Lower lobe of right lung (tissue), 2 donors: Measurements from ENCODE around the gene CFLAR. TPM values are rescaled to one million over a fixed set of nuclear protein-coding genes. Genes with fewer than 3 reads are reported as not detected.

Experiments used
- ATAC-seq, 2 donors: fragments of 200-7000 bp; cut with Tn5 transposase; one replicate each; pipeline ENCODE4 v1.9.1; 2020 to 2022; ENCODE audit warnings: mild to moderate bottlenecking in 2 of 2, moderate library complexity in 2 of 2
- DNase-seq: peaks from one replicate; pipeline ENCODE4 v3.0.0-alpha.2; 2020
- H3K27ac ChIP-seq: fragments of 200-600 bp; one replicate; pipeline ENCODE4 v1.8.0; 2022
- H3K27me3 ChIP-seq: fragments of 200-600 bp; one replicate; pipeline ENCODE4 v1.8.0; 2022; ENCODE audit warnings: low read depth
- H3K36me3 ChIP-seq: fragments of 200-600 bp; one replicate; pipeline ENCODE4 v1.8.0; 2022; ENCODE audit warnings: mild to moderate bottlenecking
- H3K4me1 ChIP-seq: fragments of 200-600 bp; one replicate; pipeline ENCODE4 v1.8.0; 2022
- H3K4me3 ChIP-seq: fragments of 200-600 bp; one replicate; pipeline ENCODE4 v1.8.0; 2022; ENCODE audit warnings: mild to moderate bottlenecking
- H3K9me3 ChIP-seq: fragments of 200-600 bp; one replicate; pipeline ENCODE4 v1.8.0; 2022
- intact Hi-C: fragments of 100-400 bp; cut with DNase I; formaldehyde crosslinking; loops from one replicate; pipeline ENCODE4 v1.11.0; 2022
- total RNA-seq: library from RNA; stranded (reverse); fragmentation: NEBNext Ultra II Directional; extraction: Animal tissue kit (Norgen Biotek cat#: 25700); gene quantifications from one replicate; pipeline ENCODE4 v1.2.1, GENCODE V29; 2021
- TF ChIP-seq, protein P1 (sequence below): fragments of 200-600 bp; IDR thresholded peaks from one replicate; pipeline ENCODE4 v1.8.0; 2022; ENCODE audit warnings: antibody characterized with exemption, mild to moderate bottlenecking
- donor health status: DM: no; HTN: yes; CAD: no; lungs with severe emphysema.

CFLAR gene
- total RNA-seq, 1 donor from 2014 or later = 345 TPM

DNA sequence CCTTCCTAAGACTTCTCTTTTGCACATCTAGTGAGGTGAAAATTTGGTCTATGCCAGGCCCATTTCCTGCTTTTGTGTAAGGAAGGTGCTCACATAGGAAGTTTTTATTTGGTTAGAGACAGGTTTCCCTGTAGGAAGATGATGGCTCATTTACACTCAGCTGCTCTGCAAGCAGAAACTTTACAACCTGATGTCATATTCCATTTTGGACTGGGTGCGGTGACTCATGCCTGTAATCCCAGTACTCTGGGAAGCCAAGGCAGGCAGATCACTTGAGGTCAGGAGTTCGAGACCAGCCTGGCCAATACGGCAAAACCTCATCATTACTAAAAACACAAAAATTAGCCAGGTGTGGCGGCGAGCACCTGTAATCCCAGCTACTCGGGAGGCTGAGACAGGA is 102.8 kb downstream of the CFLAR start:
- Histone ChIP-seq H3K9me3 (no peaks in the 10 kb centered on the region), H3K27ac (peak overlapping the region; percentile 61), H3K4me1 (peaks cover 21% of the 10 kb centered on the region), H3K4me3 (no peak overlapping the region), H3K27me3 (no peaks in the 10 kb centered on the region), H3K36me3 (peaks cover 43% of the 10 kb centered on the region)
- intact Hi-C loops = no loop called here
- TF ChIP-seq, protein P1, sequence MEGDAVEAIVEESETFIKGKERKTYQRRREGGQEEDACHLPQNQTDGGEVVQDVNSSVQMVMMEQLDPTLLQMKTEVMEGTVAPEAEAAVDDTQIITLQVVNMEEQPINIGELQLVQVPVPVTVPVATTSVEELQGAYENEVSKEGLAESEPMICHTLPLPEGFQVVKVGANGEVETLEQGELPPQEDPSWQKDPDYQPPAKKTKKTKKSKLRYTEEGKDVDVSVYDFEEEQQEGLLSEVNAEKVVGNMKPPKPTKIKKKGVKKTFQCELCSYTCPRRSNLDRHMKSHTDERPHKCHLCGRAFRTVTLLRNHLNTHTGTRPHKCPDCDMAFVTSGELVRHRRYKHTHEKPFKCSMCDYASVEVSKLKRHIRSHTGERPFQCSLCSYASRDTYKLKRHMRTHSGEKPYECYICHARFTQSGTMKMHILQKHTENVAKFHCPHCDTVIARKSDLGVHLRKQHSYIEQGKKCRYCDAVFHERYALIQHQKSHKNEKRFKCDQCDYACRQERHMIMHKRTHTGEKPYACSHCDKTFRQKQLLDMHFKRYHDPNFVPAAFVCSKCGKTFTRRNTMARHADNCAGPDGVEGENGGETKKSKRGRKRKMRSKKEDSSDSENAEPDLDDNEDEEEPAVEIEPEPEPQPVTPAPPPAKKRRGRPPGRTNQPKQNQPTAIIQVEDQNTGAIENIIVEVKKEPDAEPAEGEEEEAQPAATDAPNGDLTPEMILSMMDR = no peak
- DNase-seq (no peak), ATAC-seq (no peak)

DNA sequence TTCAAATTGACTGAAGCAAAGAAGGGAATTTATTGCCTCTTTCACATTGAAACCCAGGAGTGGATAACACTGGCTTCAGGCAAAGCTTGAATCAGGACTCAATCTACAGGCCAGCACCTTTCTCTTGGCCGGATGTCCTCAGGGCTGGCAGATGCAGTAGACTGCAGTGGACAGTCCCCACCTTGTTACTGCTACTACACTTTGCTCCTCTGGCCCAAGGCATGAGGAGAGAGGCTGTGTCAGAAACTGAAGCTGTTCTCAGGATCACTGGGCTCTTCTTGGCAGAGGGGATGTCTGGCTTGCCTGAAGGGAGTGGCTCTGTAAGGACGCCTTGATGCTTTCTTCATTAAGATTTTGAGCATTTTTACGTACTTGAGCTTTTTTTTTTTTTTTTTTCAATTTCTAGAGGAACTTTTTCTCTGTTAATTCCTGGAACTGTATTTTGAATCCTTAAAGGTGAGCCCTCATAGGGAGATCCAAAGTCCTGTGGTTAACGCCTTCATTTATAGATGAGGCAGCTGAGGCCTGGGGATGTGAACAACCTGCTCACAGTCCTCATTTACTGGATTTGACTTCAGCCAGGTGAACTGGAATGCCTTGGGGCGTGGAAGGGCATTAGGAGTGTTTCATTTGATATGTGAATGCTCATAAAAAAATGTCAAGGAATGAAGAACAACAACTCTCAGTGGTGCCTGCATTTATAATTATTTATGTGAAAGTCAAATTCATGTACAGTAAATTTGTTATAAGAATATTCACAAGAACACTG is 103.5 kb downstream of the CFLAR start:
- peaks cover 43% of the 10 kb centered on the region for H3K36me3 ChIP-seq
- H3K4me3 ChIP-seq = no peak overlapping the region
- no peaks in the 10 kb centered on the region for H3K9me3 ChIP-seq
- peak overlapping the region; percentile 61 for H3K27ac ChIP-seq
- TF ChIP-seq, protein P1 = no peak
- peaks cover 21% of the 10 kb centered on the region for H3K4me1 ChIP-seq
- no peaks in the 10 kb centered on the region for H3K27me3 ChIP-seq
- intact Hi-C loops = no loop called here
- ATAC-seq (peak; percentile 73 to 87), DNase-seq (no peak)

DNA sequence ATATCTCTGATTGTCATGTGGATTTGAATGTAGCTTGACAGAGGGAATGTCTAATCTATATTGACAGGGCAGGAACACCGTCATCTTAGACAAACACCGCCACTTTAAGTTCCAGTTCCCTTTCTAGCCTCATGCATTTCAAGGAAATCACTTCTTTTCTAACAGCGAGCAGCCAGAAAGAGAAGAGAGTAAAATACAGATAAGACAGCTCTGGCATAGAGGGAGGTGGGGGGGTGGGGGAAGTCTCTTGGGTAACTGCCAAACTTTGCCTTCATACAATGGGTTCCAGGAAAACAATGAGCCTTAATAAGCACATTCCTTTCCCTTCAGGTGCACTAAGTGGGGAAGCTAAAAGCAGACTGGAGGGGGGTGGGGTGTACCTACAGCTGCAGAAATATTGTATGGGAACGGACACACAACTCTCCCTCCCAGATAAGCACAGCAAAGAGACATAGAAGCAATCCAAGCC is 104.2 kb downstream of the CFLAR start:
- no peaks in the 10 kb centered on the region for H3K27me3 ChIP-seq
- H3K36me3 ChIP-seq = peaks cover 43% of the 10 kb centered on the region
- intact Hi-C loops = no loop called here
- peak overlapping the region; percentile 61 for H3K27ac ChIP-seq
- H3K4me3 ChIP-seq = no peak overlapping the region
- DNase-seq (no peak), ATAC-seq (peak; percentile 63 to 81)
- TF ChIP-seq, protein P1 = no peak
- no peaks in the 10 kb centered on the region for H3K9me3 ChIP-seq
- H3K4me1 ChIP-seq = peaks cover 21% of the 10 kb centered on the region

DNA sequence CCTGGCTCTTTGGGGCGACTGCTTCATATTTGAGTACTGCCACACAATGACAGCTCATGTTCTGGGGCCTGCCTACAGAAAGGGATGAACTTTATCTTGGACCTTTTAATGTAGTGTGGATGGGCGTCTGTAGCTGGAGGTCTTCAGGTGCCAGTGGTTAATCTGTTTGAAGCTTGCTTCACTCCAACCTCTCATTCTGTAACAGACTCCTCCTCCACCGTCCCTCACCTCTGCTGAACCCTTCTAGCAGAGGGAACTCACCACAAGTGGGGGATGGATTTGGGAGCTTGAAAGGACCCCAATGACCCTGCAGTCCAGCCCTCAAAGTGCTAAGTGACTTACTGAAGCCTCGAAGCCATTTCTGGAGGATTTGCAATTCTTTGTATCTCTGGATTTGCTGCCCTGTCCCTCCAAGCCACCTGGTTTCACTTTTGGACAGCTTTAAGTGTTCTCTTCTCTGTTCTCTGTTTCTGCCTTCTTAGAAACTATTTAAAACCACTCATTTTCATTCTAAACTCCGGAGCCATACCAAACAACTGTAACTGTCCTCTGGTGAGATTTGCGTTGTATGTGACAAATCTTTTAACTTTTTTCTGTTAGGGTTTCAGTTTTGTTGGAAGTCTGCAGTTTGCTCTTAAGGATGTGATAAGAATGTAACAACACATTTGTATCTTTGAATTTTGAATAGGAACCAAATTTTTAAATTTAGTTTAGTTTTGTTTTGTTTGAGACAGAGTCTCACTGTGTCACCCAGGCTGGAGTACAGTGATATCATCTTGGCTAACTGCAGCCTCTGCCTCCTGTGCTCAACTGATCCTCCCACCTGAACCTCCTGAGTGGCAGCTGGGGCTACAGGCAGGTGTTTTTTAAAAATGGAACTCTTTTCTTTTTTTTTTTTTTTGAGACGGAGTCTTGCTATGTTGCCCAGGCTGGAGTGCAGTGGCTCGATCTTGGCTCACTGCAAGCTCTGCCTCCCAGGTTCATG is 107.4 kb downstream of the CFLAR start:
- TF ChIP-seq, protein P1 = no peak
- H3K27me3 ChIP-seq = no peaks in the 10 kb centered on the region
- DNase-seq (no peak), ATAC-seq (no peak)
- H3K36me3 ChIP-seq = peaks cover 14% of the 10 kb centered on the region
- no peak overlapping the region for H3K4me3 ChIP-seq
- peaks cover 21% of the 10 kb centered on the region for H3K4me1 ChIP-seq
- H3K27ac ChIP-seq = peak overlapping the region; percentile 26
- intact Hi-C loops = no loop called here
- no peaks in the 10 kb centered on the region for H3K9me3 ChIP-seq

Other genes with a start within 250 kb of the CFLAR start
- gene PPIL3, start 227.1 kb upstream of the CFLAR start, total RNA-seq = 35.0 TPM
- gene NIF3L1, start 226.8 kb upstream of the CFLAR start, total RNA-seq = 20.5 TPM
- 28.6 TPM for gene ORC2, start 152.5 kb upstream of the CFLAR start, total RNA-seq
- 36.7 TPM for gene HYCC2, start 44.5 kb upstream of the CFLAR start, total RNA-seq
- 73.8 TPM for gene NDUFB3, start 44.2 kb upstream of the CFLAR start, total RNA-seq
- gene CASP10, start 67.0 kb downstream of the CFLAR start, total RNA-seq = 26.7 TPM
- gene CASP8, start 144.4 kb downstream of the CFLAR start, total RNA-seq = 44.2 TPM
- gene FLACC1, start 241.2 kb downstream of the CFLAR start, total RNA-seq = 6.8 TPM